Duodenal mucosa (tissue), 2 donors: ENCODE measurements around the gene MATK.
"Not testable (repeated sequence)": the region's sequence is repeated elsewhere in the genome, so short reads cannot be mapped to it uniquely, and the experiment has no call there.

Experiments used
- H3K27ac ChIP-seq: one replicate; pipeline ENCODE4 v1.7.0; 2013; ENCODE audit warnings: low read depth, low read length
- H3K27me3 ChIP-seq, 2 donors: one replicate each; pipeline ENCODE4 v1.7.0; 2013; ENCODE audit warnings: low read length in 2 of 2, control low read depth in 1 of 2; ENCODE audit not compliant: insufficient read depth in 2 of 2, control insufficient read depth in 1 of 2
- H3K36me3 ChIP-seq, 2 donors: one replicate each; pipeline ENCODE4 v1.7.0; 2013; ENCODE audit warnings: low read length in 2 of 2, control low read depth in 1 of 2; ENCODE audit not compliant: insufficient read depth in 2 of 2, control insufficient read depth in 1 of 2
- H3K4me1 ChIP-seq, 2 donors: one replicate each; pipeline ENCODE4 v1.7.0; 2013; ENCODE audit warnings: low read length in 2 of 2, control low read depth in 1 of 2; ENCODE audit not compliant: insufficient read depth in 2 of 2, control insufficient read depth in 1 of 2
- H3K4me3 ChIP-seq, 2 donors: one replicate each; pipeline ENCODE4 v1.7.0; 2013; ENCODE audit warnings: low read length in 2 of 2, low read depth in 1 of 2
- H3K9ac ChIP-seq, 2 donors: one replicate each; pipeline ENCODE4 v1.7.0; 2013; ENCODE audit warnings: low read length in 2 of 2, low read depth in 1 of 2
- H3K9me3 ChIP-seq, 2 donors: one replicate each; pipeline ENCODE4 v1.7.0; 2013; ENCODE audit warnings: low read length in 2 of 2, control low read depth in 1 of 2; ENCODE audit not compliant: control insufficient read depth in 1 of 2

MATK gene

DNA sequence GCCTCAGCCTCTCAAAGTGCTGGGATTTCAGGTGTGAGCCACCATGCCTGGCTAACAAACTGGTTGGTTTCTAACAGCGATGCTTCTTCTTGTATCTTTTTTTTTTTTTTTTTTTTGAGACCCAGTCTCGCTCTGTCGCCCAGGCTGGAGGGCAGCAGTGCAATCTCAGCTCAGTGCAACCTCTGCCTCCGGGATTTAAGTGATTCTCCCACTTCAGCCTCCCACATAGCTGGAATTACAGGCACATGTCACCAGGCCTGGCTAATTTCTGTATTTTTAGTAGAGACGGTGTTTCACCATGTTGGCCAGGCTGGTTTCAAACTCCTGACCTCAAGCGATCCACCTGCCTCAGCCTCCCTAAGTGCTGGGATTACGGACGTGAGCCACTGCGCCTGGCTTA, 30.0 kb upstream of the MATK start:
- H3K27ac ChIP-seq, H3K27me3 ChIP-seq, H3K36me3 ChIP-seq, H3K9ac ChIP-seq, H3K9me3 ChIP-seq, H3K4me3 ChIP-seq: not testable (repeated sequence)
- H3K4me1 ChIP-seq, result peaks cover 5 to 12% of the 10 kb centered on the region in 2 donors

DNA sequence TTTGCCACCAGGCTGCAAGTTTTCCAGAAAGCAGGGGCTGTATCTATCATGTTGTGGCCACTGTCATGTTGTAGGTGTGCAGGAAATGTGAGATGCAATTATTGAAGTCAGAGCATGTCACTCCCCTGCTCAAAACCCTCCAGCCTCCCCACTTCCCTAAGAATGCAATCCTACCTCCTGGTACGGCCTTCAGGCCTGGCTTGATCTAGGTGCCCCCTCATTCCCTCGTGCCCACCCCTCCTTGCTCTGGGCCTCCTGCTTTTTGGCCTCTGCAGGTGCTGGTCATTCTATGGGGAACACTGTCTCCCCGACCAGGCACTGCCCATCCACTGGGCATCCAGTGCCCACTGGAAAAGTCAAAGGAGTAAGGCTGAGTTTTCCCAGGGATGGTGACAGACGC, 28.5 kb upstream of the MATK start:
- no peaks in the 10 kb centered on the region for H3K27me3 ChIP-seq
- no peaks in the 10 kb centered on the region for H3K9me3 ChIP-seq
- peaks cover 5 to 12% of the 10 kb centered on the region in 2 donors for H3K4me1 ChIP-seq
- no peaks in the 10 kb centered on the region for H3K36me3 ChIP-seq
- H3K9ac ChIP-seq, result no peak overlapping the region
- no peak overlapping the region for H3K27ac ChIP-seq
- no peak overlapping the region for H3K4me3 ChIP-seq

DNA sequence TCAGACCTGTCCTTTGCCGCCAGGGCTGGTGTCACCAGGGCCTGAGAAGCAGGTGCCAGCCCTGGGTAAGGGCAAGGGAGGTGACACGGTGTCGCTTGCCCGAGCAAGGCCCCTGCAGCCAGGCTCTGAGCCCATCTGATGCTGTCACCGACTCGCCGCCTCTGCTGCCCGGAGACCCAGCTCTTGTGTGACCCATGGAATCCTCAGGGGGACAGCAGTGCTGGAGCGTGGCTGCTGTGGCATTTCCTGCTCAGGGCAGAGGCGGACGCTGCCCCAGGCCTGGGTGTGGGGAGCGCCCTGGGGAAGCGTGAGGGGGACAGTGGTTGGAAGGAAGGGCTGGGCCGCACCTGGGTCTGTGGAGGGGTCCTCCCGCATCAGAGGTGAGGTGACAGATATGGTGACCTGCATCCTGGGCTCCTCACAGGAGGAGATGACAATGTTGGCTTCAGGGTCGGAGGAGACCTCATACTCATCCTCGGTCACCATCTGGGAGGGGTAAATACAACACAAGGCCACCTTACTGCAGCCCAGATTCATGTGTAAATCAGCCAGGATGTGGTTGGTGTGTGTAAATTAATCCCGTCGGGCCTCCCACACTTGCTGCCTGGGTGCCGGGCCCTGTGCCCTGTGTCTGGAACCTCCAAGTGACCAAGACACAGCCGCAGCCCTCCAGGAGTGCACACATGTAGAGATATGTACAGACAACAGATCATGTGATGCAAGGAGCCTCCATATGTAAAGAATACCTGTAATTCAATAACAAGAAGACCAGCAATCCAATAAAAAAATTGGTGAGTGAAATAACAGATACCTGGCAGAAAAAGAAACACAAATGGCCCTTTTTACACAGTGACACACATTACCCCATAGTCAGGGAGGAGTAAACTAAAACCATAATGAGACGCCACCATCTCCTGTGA, 27.6 kb upstream of the MATK start:
- Histone ChIP-seq H3K36me3 (no peaks in the 10 kb centered on the region), H3K4me1 (peaks cover 5 to 10% of the 10 kb centered on the region in 2 donors), H3K9ac (no peak overlapping the region), H3K4me3 (no peak overlapping the region), H3K9me3 (no peaks in the 10 kb centered on the region), H3K27me3 (no peaks in the 10 kb centered on the region), H3K27ac (peak overlapping the region; percentile 20)

DNA sequence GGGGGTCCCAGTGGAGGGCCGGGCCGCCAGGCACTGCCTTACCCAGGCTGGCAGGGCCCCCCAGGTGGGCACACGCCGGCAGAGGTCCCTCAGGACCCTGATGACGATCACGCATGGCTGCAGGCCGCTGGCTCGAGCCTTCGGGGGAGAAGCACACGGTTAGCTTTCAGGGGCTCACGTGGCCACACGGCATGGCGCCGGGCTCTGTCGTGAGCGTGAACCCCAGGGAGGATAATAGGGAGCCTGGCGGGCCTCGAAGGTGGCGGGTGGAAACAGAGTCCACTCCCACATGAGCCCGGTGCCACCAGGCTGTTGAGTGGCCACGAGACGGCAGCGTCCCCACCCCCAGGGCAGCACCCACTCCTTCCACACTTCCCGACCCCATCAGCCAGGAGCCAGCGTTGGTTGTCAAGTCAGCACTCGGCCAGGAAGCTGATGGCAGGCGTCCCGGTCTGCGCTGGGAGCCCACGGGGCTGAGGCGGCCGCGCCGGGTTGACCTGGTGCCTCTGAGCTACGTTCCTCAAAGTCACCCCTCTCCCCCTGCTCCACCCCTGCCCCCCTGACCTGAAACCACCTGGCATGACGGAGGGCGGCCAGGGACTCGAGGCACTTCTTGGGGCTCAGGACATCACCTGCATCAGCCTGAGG, 24.7 kb upstream of the MATK start:
- H3K4me1 ChIP-seq, result peaks cover 5 to 16% of the 10 kb centered on the region in 2 donors
- no peak overlapping the region for H3K27ac ChIP-seq
- H3K9me3 ChIP-seq, result peaks cover 0 to 7% of the 10 kb centered on the region in 2 donors
- H3K4me3 ChIP-seq, result no peak overlapping the region
- H3K36me3 ChIP-seq, result no peaks in the 10 kb centered on the region
- H3K9ac ChIP-seq, result no peak overlapping the region
- H3K27me3 ChIP-seq, result peaks cover 0 to 7% of the 10 kb centered on the region in 2 donors

DNA sequence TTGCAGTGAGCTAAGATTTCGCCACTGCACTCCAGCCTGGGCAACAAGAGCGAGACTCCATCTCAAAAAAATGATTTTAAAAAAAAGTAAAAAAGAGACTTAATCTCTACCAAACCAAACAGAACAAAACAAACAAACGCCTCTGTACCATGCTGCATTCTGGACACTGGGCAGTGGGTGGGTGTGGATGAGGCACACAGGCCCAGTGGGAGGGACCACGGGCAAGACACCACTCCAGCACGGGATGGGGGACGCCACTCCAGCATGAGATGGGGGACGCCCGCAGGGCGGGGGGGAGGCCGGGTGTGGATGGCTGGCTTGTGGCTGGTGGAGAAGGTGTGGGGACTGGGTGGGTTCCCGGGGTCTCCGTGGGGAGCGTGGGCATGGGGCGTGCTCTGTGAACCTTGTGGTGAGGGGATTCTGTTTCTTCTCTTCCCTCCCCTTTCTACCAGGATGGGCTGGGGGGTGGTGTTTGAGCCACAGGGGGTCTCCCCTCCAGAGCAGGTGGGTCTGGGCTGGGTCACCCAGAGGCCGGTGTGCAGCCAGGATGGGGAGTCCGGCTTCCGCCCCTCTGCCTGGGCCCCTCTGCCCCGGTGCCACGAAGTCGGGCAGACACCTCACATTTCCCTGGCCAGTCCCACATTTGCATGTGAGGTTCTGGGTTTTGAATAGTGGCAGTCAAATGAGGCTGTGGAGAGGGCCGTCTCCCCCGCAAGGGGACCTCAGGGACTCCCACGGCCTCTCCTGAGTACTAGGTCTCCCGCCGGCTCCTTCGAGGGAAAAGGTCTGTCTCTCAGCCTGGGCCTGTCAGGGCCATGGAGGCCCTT, 23.9 kb upstream of the MATK start:
- Histone ChIP-seq H3K36me3 (no peaks in the 10 kb centered on the region), H3K9ac (no peak overlapping the region), H3K9me3 (peaks cover 0 to 7% of the 10 kb centered on the region in 2 donors), H3K4me1 (peaks cover 5 to 16% of the 10 kb centered on the region in 2 donors), H3K27ac (no peak overlapping the region), H3K4me3 (no peak overlapping the region), H3K27me3 (peaks cover 0 to 7% of the 10 kb centered on the region in 2 donors)

DNA sequence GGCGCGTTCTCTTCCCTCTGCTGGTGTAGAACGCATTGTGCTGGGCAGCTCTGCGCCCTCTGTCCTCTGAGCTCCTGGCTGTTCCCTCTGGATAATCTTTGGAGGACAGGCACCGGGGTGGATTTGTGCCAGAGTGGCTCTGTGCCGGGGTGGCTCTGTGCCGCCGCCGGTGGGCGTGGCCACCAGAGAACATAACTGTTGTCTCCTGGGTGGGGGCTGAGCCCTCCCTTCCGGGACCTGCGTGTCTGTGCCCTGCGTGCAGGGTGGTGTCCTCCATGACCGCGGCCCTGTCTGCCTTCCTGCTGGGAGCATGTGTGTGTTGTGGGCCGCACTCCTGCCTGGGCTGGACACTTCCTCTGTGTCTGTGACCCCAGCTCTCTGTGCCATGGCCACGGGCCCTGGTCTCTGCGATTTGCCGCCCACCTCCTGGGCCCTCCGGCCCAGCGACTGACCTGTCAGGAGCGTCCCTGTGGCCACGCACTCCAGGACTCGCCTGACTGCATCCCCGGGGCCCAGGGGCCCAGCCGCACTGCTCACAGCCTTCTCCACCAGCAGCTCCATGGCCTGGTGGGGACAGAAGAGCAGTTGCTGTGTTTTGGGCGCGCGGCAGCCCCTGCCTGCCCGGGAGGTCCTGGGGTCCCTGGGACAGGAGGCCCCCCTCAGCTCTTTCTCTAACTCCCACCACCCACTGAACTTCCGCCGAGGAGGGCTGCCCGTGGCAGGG, 22.4 kb upstream of the MATK start:
- Histone ChIP-seq H3K27ac (no peak overlapping the region), H3K9me3 (peaks cover 0 to 7% of the 10 kb centered on the region in 2 donors), H3K4me1 (peaks cover 5 to 13% of the 10 kb centered on the region in 2 donors), H3K9ac (no peak overlapping the region), H3K4me3 (no peak overlapping the region), H3K36me3 (no peaks in the 10 kb centered on the region), H3K27me3 (peaks cover 0 to 7% of the 10 kb centered on the region in 2 donors)

DNA sequence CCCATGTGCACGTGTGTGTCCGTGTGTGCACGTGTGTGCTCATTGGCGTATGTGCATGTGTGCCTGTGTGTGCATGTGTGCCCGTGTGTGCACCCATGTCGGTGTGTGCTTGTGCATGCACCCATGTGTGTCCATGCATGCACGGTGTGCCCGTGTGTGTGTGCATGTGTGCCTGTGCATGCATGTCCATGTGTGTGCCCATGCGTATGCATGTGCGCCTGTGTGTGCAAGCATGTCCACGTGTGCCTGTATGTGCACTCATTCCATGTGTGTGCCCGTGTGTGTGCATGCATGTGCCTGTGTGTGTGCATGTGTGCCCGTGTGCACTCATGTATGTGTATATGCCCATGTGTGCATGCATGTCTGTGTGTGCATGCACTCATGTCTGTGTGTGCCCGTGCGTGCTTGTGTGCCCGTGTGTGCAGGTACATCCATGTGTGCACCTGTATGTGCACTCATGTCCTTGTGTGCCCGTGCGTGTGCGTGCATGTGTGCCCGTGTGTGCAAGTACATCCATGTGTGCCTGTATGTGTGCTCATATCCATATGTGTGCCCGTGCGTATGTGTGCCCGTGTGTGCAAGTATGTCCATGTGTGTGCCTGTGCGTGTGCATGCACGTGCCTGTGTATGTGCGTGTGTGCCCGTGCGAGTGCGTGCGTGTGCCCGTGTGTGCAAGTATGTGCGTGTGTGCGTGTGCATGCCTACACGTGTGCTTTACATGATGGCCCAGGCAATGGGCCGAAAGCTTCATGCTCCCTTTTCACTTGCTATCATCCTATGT, 21.6 kb upstream of the MATK start:
- no peak overlapping the region for H3K9ac ChIP-seq
- no peak overlapping the region for H3K27ac ChIP-seq

DNA sequence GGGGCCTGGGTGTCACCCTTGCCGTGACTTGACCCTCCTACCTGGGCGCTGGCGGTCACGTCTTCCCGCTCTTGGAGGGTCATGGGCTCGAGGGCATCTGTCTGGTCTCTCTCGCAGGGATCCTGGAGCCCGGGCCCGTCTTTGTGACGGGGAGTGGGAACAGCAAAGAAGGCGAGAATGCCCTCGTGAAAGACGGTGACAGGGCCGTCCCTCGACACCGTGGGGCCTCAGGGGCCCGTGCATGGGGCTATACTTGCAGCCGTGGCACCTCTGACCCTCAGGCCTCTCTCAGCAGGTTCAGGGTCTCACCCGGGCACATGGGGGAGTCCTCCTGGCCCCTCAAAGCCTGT, 20.9 kb upstream of the MATK start:
- Histone ChIP-seq H3K9me3 (peaks cover 0 to 7% of the 10 kb centered on the region in 2 donors), H3K4me3 (no peak overlapping the region), H3K9ac (no peak overlapping the region), H3K27me3 (peaks cover 0 to 7% of the 10 kb centered on the region in 2 donors), H3K4me1 (peaks cover 0 to 8% of the 10 kb centered on the region in 2 donors), H3K36me3 (no peaks in the 10 kb centered on the region), H3K27ac (no peak overlapping the region)

More for the DNA sequence above, 21.6 kb upstream of the MATK start:
- Histone ChIP-seq H3K4me3 (no peak overlapping the region), H3K4me1 (peaks cover 0 to 8% of the 10 kb centered on the region in 2 donors), H3K27me3 (peaks cover 0 to 7% of the 10 kb centered on the region in 2 donors), H3K36me3 (no peaks in the 10 kb centered on the region), H3K9me3 (peaks cover 0 to 7% of the 10 kb centered on the region in 2 donors)

DNA sequence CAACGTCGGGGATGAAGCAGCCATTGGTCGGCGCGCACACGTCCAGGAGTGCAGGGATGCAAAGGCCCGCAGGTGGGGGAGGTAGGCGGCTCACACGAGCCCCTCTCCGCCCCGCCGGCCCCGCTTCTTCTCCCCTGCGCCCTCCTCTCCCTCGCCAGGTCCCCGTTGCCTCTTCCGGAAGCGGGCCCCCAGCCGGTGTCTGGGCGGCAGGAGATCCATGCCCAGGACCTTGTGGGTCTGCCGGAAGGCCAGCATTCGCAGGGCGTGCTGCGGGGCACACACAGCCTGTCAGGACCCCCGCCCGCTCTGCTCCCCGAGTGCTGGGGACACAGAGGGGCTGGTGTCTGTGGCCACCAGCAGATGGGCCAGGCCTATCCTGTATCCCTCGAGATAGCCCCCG, 19.7 kb upstream of the MATK start:
- Histone ChIP-seq H3K9ac (no peak overlapping the region), H3K36me3 (no peaks in the 10 kb centered on the region), H3K27me3 (peaks cover 10 to 18% of the 10 kb centered on the region in 2 donors), H3K27ac (no peak overlapping the region), H3K9me3 (peaks cover 0 to 7% of the 10 kb centered on the region in 2 donors), H3K4me1 (peaks cover 0 to 18% of the 10 kb centered on the region in 2 donors), H3K4me3 (no peak overlapping the region)
